Skeletal muscle cell (primary cell): ENCODE results near the gene SCAPER.
"Not testable (repeated sequence)": the region's sequence is repeated elsewhere in the genome, so short reads cannot be mapped to it uniquely, and the experiment has no call there.

Source experiments
- DNase-seq: peaks from one replicate; pipeline ENCODE4 v3.0.0-alpha.2; 2010; ENCODE audit warnings: low read depth
- H3K4me3 ChIP-seq: 2 replicates; pipeline ENCODE4 v1.5.1; 2011; ENCODE audit warnings: low read depth, mild to moderate bottlenecking, control low read depth, low read length, moderate library complexity

SCAPER gene

GRCh38 chr15:76325704-76326103, 579.4 kb downstream of the SCAPER start:
- H3K4me3 ChIP-seq: no peak overlapping the region
- no peak for DNase-seq

DNA sequence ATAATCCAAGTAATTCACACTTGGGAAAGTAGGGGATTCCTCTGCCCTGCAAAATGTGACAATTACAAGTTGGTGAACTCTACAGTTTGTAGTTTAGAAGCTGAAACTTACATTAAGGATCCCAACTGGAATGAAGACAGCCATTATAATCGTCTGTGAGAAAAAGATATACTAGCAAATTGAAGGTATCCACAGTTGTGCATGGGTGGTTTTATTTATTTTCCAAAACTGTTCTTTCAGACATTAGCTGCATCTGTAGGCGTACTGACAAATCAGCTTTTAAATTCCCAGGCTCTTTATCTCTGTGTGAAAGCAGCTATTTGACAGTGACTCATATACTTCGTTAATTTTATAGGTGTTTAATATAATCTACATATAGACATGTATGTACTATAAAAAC, 581.1 kb downstream of the SCAPER start:
- no peak for DNase-seq

GRCh38 chr15:76321602-76322001, 583.5 kb downstream of the SCAPER start:
- no peak for DNase-seq
- H3K4me3 ChIP-seq: no peak overlapping the region

More for the DNA sequence above, 581.1 kb downstream of the SCAPER start:
- no peak overlapping the region for H3K4me3 ChIP-seq

DNA sequence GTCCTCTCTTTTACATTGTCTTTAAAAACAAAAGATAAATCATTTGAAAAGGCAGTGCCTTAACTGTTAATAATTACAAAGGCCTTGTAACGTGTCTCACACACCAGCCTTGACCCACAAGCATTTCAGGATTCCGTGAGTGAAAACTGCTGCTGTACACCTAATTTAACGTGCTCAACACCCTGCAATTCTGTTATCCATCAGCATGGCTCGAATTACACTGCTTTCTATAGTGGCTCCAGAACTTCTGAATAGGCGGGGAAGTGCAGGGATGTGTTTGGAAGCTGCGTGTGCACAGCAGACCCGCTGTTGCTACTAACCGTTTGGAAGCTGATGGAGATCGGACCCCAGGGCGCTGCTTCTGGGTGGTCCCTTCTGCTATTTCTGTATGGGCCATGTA, 584.0 kb downstream of the SCAPER start:
- no peak overlapping the region for H3K4me3 ChIP-seq
- DNase-seq: no peak

- no peak overlapping the region for H3K4me3 ChIP-seq
- no peak for DNase-seq
Observed at GRCh38 chr15:76320012-76320411, 585.1 kb downstream of the SCAPER start.

DNA sequence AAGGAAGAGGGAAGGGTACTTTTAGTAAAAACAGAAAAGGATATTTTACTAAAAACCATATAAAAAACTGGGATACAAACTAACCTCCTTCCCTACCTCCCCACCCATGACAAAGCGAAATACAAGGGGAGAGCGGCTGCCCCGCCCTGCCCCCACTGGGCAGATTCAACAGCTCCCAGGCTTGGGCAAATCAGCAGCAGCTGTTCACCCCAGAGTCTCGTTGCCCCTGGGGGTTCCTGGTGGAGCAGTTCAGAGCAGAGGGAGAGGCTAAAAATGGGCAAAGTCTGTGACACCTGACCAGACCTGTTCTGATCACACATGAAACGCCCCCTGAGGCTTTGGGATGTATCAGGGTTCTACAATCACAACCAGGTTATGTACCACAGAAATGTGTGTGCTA, 591.4 kb downstream of the SCAPER start:
- no peak for DNase-seq
- no peak overlapping the region for H3K4me3 ChIP-seq

DNA sequence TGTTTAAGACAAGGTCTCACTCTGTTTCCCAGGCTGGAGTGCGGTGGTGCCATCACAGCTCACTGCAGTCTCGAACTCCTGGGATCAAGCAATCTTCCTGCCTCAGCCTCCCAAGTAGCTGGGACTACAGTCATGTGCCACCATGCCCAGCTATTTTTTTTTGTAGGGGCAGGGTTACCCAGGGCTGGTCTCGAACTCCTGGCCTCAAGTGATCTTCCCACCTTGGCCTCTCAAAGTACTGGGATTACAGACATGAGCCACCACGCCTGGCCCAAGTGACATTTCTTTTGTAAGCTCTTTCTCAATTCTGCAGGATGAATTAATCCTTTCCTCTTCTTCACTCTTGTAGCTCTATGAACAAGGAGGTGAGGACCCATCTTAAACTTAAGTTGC, 592.0 kb downstream of the SCAPER start:
- DNase-seq, H3K4me3 ChIP-seq: not testable (repeated sequence)

DNA sequence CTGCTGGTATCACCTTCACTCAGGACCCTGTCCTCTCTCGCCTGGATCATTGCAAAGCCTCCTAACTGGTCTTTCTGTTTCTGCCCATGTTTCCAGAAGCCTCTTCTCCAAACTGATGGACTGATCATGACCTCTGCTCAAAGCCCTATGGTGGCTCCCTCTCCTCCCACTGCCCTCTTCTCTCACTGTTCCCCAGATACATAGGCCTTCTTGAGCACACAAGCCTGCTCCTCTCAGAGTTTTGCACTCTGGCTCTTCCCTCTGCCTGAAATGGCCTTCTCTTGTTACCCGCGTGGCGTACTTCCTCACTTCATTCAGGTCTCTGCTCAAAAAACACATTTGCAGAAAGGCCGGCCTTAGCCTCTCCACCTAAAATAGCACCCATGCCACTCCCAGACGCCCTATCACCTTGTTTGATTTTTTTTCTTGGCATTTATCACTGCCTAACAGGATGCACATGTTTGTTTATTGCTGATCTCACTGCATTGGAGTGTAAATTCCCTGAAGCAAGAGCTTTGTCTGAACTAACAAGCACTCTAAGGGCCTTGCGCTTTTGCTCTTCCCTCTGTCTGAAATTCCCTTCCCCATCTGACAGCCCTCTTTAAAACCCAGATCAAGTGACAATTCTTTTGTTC, 592.5 kb downstream of the SCAPER start:
- DNase-seq: no peak
- H3K4me3 ChIP-seq: no peak overlapping the region

GRCh38 chr15:76311100-76311953, 593.8 kb downstream of the SCAPER start, which contains the start of gene ETFA:
Gene ETFA, minus strand, starts transcription at chr15:76311469. Its CDS starts 81 bp downstream, at chr15:76311388.
- peak; percentile 88 for DNase-seq

GRCh38 chr15:76310475-76311099, 594.6 kb downstream of the SCAPER start:
- peak overlapping the region; percentile 96 for H3K4me3 ChIP-seq
- no peak for DNase-seq

More at GRCh38 chr15:76311100-76311953, 593.8 kb downstream of the SCAPER start, which contains the start of gene ETFA:
- H3K4me3 ChIP-seq: peak within 1 kb of the TSS; percentile 96

DNA sequence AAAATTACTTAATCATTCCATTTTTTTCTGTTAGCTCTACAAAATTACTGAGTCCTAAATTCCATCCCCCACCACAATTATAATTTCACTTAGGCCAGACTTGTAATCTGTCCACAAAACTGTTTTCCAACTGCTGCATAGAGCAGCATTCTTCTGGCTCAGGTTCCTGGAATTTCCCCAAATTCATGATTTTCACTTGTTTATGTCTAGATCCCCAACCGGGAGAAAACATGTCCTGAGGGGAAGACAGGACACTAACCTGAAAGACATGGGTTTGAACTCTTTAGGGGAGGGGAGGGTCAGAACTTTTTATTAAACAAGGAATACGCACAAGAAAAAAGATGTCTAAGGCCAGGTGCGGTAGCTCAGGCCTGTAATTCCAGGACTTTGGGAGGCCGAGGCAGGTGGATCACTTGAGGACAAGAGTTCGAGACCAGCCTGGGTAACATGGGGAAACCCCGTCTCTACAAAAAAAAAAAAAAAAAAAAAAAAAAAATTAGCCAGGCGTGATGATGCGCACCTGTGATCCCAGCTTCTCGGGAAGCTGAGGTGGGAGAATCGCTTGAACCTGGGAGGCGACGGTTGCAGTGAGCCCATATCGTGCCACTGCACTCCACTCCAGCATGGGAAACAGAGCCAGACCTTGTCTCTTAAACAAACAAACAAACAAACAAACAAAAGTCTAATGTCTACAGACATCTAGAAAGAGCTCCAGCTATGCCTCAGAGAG, 595.4 kb downstream of the SCAPER start:
- H3K4me3 ChIP-seq: peak overlapping the region; percentile 96
- DNase-seq: no peak

GRCh38 chr15:76303909-76304308, 601.2 kb downstream of the SCAPER start:
- no peak for DNase-seq
- H3K4me3 ChIP-seq: no peak overlapping the region

GRCh38 chr15:76299786-76300185, 605.4 kb downstream of the SCAPER start:
- no peak overlapping the region for H3K4me3 ChIP-seq
- no peak for DNase-seq

GRCh38 chr15:76298986-76299385, 606.2 kb downstream of the SCAPER start:
- DNase-seq: no peak
- no peak overlapping the region for H3K4me3 ChIP-seq

DNA sequence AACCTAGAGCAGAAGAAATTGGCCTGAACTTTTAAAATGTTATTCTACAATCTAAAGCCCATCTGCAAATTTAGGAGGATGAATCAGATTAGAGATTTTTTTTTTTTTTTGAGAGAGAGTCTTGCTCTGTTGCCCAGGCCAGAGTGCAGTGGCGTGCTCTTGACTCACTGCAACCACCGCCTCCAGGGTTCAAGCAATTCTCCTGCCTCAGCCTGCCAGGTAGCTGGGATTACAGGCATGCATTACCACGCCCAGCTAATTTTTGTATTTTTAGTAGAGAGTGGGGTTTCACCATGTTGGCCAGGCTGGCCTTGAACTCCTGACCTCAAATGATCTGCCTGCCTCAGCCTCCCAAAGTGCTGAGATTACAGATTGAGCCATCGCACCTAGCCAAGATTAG, 607.2 kb downstream of the SCAPER start:
- not testable (repeated sequence) for DNase-seq, H3K4me3 ChIP-seq
